ENCODE measurements around the gene KIF27.
"Not testable (repeated sequence)": the region's sequence is repeated elsewhere in the genome, so short reads cannot be mapped to it uniquely, and the experiment has no call there.

Gene KIF27

GRCh38 chr9:83803941-83804340 is 117.3 kb downstream of the KIF27 start:
- H3K4me3 ChIP-seq (ENCODE audit: low read length): not testable (repeated sequence)

GRCh38 chr9:83800236-83801033 is 120.8 kb downstream of the KIF27 start:
- no peak for DNase-seq (ENCODE audit: low read depth)
- TF ChIP-seq CTCF (conservative IDR thresholded peaks at IDR 0.05; ENCODE audit: low read depth, low read length): no peak
- no peak overlapping the region for H3K4me3 ChIP-seq (ENCODE audit: low read length)

More at GRCh38 chr9:83803941-83804340, 117.3 kb downstream of the KIF27 start:
- not testable (repeated sequence) for DNase-seq (ENCODE audit: low read depth)

- DNase-seq (ENCODE audit: low read depth): no peak
- TF ChIP-seq CTCF (conservative IDR thresholded peaks at IDR 0.05; ENCODE audit: low read depth, low read length): no peak
- H3K4me3 ChIP-seq (ENCODE audit: low read length): no peak overlapping the region
Measured at GRCh38 chr9:83794051-83794450, 127.2 kb downstream of the KIF27 start.

- DNase-seq (ENCODE audit: low read depth): no peak
- H3K4me3 ChIP-seq (ENCODE audit: low read length): no peak overlapping the region
- no peak for TF ChIP-seq CTCF (conservative IDR thresholded peaks at IDR 0.05; ENCODE audit: low read depth, low read length)
Measured at GRCh38 chr9:83792746-83793145, 128.5 kb downstream of the KIF27 start.
